GM18520 (cell line): ENCODE measurements around the gene SON.

Experiments used
- ATAC-seq: cut with Tn5 transposase; IDR thresholded peaks from one replicate; pipeline ENCODE4 v1.9.1; 2021; ENCODE audit not compliant: unreplicated experiment

SON gene

GRCh38 chr21:33544451-33545195 is 1.8 kb downstream of the SON start:
- no peak for ATAC-seq

DNA sequence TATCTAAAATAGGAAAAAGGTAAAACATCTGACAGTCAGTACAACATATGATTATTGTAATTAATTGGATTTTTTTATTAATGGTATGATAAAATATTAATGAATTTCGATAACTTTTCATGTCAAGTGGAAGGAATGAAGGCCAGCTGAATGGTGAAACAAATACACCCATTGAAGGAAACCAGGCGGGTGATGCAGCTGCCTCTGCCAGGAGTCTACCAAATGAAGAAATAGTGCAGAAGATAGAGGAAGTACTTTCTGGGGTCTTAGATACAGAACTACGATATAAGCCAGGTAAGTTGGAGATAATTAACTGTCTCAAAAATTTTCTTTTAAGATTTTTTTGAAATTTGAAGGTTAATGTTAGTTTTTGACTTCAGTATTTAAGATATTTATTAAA is 3.2 kb downstream of the SON start:
- no peak for ATAC-seq

- no peak for ATAC-seq
These were observed 7.3 kb downstream of the SON start for GRCh38 chr21:33549848-33550771.

DNA sequence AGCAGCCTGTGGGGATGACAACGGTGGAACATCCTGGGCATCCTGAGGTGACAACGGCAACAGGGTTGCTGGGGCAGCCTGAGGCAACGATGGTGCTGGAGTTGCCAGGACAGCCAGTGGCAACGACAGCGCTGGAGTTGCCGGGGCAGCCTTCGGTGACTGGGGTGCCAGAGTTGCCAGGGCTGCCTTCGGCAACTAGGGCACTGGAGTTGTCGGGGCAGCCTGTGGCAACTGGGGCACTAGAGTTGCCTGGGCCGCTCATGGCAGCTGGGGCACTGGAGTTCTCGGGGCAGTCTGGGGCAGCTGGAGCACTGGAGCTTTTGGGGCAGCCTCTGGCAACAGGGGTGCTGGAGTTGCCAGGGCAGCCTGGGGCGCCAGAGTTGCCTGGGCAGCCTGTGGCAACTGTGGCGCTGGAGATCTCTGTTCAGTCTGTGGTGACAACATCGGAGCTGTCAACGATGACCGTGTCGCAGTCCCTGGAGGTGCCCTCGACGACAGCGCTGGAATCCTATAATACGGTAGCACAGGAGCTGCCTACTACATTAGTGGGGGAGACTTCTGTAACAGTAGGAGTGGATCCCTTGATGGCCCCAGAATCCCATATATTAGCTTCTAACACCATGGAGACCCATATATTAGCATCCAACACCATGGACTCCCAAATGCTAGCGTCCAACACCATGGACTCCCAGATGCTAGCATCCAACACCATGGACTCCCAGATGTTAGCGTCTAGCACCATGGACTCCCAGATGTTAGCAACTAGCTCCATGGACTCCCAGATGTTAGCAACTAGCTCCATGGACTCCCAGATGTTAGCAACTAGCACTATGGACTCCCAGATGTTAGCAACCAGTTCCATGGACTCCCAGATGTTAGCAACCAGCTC is 8.2 kb downstream of the SON start:
- ATAC-seq, result no peak

GRCh38 chr21:33551664-33552063 is 8.8 kb downstream of the SON start:
- ATAC-seq, result no peak

DNA sequence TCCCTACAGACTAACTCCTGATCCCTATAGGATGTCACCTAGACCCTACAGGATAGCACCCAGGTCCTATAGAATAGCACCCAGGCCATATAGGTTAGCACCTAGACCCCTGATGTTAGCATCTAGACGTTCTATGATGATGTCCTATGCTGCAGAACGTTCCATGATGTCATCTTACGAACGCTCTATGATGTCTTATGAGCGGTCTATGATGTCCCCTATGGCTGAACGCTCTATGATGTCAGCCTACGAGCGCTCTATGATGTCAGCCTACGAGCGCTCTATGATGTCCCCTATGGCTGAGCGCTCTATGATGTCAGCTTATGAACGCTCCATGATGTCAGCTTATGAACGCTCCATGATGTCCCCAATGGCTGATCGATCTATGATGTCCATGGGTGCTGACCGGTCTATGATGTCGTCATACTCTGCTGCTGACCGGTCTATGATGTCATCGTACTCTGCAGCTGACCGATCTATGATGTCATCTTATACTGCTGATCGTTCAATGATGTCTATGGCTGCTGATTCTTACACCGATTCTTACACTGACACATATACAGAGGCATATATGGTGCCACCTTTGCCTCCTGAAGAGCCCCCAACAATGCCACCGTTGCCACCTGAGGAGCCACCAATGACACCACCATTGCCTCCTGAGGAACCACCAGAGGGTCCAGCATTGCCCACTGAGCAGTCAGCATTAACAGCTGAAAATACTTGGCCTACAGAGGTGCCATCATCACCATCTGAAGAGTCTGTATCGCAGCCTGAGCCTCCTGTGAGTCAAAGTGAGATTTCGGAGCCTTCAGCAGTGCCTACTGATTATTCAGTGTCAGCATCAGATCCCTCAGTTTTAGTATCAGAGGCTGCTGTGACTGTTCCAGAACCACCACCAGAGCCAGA is 9.5 kb downstream of the SON start:
- no peak for ATAC-seq

DNA sequence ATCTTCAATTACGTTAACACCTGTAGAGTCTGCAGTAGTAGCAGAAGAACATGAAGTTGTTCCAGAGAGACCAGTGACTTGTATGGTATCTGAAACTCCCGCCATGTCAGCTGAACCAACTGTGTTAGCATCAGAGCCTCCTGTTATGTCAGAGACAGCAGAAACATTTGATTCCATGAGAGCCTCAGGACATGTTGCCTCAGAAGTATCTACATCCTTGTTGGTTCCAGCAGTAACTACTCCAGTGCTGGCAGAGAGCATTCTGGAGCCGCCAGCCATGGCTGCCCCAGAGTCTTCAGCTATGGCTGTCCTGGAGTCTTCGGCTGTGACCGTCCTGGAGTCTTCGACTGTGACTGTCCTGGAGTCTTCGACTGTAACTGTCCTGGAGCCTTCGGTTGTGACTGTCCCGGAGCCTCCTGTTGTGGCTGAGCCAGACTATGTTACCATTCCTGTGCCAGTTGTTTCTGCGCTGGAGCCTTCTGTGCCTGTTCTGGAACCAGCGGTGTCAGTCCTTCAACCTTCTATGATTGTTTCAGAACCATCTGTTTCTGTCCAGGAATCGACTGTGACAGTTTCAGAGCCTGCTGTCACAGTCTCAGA is 10.3 kb downstream of the SON start:
- no peak for ATAC-seq

DNA sequence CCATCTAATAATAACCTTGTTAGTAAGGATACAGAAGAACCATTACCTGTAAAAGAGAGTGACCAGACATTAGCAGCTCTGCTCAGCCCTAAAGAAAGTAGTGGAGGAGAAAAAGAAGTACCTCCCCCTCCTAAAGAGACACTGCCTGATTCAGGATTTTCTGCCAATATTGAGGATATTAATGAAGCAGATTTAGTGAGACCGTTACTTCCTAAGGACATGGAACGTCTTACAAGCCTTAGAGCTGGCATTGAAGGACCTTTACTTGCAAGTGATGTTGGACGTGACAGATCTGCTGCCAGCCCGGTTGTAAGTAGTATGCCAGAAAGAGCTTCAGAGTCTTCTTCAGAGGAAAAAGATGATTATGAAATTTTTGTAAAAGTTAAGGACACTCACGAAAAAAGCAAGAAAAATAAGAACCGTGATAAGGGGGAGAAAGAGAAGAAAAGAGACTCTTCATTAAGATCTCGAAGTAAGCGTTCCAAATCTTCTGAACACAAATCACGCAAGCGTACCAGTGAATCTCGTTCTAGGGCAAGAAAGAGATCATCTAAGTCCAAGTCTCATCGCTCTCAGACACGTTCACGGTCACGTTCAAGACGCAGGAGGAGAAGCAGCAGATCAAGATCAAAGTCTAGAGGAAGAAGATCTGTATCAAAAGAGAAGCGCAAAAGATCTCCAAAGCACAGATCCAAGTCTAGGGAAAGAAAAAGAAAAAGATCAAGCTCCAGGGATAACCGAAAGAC is 11.6 kb downstream of the SON start:
- ATAC-seq, result no peak

DNA sequence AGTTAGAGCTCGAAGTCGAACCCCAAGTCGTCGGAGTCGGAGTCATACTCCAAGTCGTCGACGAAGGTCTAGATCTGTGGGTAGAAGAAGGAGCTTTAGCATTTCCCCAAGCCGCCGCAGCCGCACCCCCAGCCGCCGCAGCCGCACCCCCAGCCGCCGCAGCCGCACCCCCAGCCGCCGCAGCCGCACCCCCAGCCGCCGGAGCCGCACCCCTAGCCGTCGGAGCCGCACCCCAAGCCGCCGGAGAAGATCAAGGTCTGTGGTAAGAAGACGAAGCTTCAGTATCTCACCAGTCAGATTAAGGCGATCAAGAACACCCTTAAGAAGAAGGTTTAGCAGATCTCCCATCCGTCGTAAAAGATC is 12.1 kb downstream of the SON start:
- no peak for ATAC-seq

- no peak for ATAC-seq
These were observed 14.6 kb downstream of the SON start for GRCh38 chr21:33557447-33557846.

- no peak for ATAC-seq
These were observed 16.1 kb downstream of the SON start for GRCh38 chr21:33558777-33559421.

- no peak for ATAC-seq
These were observed 17.0 kb downstream of the SON start for GRCh38 chr21:33559813-33560212.

DNA sequence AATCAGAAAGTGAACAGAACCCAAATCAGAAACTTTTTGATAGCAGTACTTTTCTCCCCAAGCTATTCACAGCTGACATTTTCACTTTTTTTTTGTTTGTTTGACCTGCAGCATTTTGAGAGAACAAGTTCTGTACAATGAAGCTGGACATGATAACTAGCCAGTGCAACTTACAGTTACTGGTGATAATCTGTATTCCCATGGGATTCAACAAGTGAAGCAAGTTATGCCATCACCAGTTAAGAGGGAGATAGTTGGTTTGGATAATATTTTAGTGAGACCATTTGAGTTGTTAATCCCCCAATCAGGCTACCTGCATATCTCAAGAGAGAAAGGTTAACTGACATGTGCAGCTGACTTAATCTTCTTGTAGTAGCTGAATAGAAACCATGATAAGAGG is 18.1 kb downstream of the SON start:
- ATAC-seq, result no peak

DNA sequence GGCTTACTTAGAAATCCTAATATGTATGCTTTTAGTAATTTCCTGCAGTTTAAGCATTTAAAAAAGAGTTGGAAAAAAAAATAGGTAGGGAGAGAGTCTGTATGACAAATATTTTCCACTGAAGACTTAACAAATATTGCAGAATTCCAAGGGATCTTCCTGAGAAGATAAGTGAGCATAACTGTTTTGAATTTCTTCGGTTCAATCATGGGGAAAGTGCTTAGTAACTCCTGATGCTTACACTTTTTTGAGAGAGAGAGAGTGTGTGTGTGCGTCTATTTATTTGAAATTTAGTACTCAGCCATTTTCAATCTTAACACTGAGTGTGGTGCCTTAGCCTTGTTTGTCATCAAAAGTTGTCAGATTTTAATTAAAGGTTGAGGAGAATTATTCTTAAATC is 18.5 kb downstream of the SON start:
- no peak for ATAC-seq

DNA sequence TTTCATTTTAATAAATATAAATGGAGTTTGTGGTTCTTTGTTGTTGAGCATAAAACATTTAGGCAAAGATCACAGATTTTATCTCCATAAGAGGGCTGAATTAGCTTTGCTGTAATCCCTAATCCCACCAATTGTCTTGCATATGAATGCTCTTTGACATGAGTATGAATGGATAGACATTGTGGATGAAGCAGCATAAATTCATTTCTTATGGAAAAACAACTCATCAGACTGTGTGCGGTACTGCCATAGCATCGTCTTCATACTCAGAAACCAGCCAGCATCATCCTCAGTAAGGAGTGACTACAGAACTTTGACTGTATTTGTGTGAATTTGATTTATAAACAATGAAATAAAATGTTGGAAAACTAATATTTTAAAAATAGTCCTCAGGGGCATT is 19.6 kb downstream of the SON start:
- no peak for ATAC-seq

GRCh38 chr21:33566514-33566913 is 23.7 kb downstream of the SON start:
- ATAC-seq, result no peak

DNA sequence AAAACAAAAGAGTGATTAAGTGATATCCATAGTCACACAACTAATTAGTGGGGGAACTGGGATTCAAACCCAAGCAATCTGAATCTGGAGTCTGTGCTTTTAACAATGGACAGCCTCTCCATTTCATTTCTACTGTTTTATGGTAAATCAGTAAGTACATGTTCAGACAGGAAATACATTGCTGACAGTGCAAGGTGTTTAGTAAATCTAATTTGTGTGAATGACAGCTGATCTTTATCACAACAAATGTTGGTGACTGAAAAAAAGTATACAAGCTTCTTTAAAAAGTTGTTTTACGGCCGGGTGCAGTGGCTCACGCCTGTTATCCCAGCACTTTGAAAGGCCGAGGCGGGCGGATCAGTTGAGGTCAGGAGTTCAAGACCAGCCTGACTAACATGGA is 25.1 kb downstream of the SON start:
- no peak for ATAC-seq

GRCh38 chr21:33568448-33568847 is 25.6 kb downstream of the SON start:
- ATAC-seq, result no peak

DNA sequence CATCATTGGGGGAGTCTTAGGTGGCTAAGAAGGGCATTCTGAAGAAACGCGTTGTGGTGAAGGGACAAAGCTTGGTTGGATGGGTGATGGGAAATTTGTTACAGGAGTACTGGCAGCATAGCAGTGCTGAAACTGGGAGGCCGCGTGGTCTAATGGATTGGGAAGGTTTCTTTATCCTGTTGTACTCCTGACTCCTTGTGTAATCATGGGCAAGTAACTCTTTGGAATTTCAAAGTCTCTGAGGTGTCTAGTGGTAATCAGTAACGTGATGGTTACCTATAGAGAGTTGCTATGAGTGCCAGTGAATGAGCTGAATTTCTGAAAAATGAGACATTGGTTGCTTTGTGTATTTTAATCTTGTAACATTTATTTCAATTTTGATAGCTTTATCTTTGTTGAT is 27.2 kb downstream of the SON start:
- no peak for ATAC-seq
